Mononuclear cell (primary cell): ENCODE data around the gene ACTN1. TPM values are rescaled to one million over a fixed set of nuclear protein-coding genes. Genes with fewer than 3 reads are reported as not detected.

ENCODE experiments used
- H3K27me3 ChIP-seq: 2 replicates; pipeline ENCODE4 v1.6.0; 2011; ENCODE audit warnings: low read length, control low read depth; ENCODE audit not compliant: insufficient read depth
- H3K4me1 ChIP-seq: 2 replicates; pipeline ENCODE4 v1.5.1; 2011; ENCODE audit warnings: mild to moderate bottlenecking, low read length, control low read depth; ENCODE audit not compliant: insufficient read depth
- H3K4me3 ChIP-seq: 2 replicates; pipeline ENCODE4 v1.5.1; 2011; ENCODE audit warnings: mild to moderate bottlenecking, low read length, moderate library complexity
- H3K9me3 ChIP-seq: 2 replicates; pipeline ENCODE4 v1.5.1; 2011; ENCODE audit warnings: low read depth, mild to moderate bottlenecking, control low read depth, low read length
- total RNA-seq: library from RNA; depleted of rRNA; stranded (reverse); fragments of >200 nt; gene quantifications from one replicate; pipeline ENCODE4 v1.2.3, GENCODE V29; 2012

The ACTN1 gene
- total RNA-seq, 1 donor, result 80.8 TPM

GRCh38 chr14:68916358-68916941 lies 62.7 kb downstream of the ACTN1 start:
- no peaks in the 10 kb centered on the region for H3K27me3 ChIP-seq
- H3K9me3 ChIP-seq, result no peaks in the 10 kb centered on the region
- H3K4me3 ChIP-seq, result no peak overlapping the region
- H3K4me1 ChIP-seq, result peaks cover 24% of the 10 kb centered on the region

GRCh38 chr14:68913516-68913915 lies 65.6 kb downstream of the ACTN1 start:
- H3K9me3 ChIP-seq, result no peaks in the 10 kb centered on the region
- H3K4me1 ChIP-seq, result peaks cover 13% of the 10 kb centered on the region
- H3K4me3 ChIP-seq, result no peak overlapping the region
- no peaks in the 10 kb centered on the region for H3K27me3 ChIP-seq

- Histone ChIP-seq H3K4me3 (no peak overlapping the region), H3K27me3 (no peaks in the 10 kb centered on the region), H3K9me3 (no peaks in the 10 kb centered on the region), H3K4me1 (peaks cover 12% of the 10 kb centered on the region)
These were observed 67.4 kb downstream of the ACTN1 start for GRCh38 chr14:68911594-68912227.

- H3K27me3 ChIP-seq, result no peaks in the 10 kb centered on the region
- H3K9me3 ChIP-seq, result no peaks in the 10 kb centered on the region
- H3K4me3 ChIP-seq, result no peak overlapping the region
- H3K4me1 ChIP-seq, result peaks cover 12% of the 10 kb centered on the region
These were observed 68.6 kb downstream of the ACTN1 start for GRCh38 chr14:68910540-68910939.

GRCh38 chr14:68908803-68909202 lies 70.3 kb downstream of the ACTN1 start:
- Histone ChIP-seq H3K27me3 (no peaks in the 10 kb centered on the region), H3K4me1 (peaks cover 10% of the 10 kb centered on the region), H3K9me3 (no peaks in the 10 kb centered on the region), H3K4me3 (no peak overlapping the region)

GRCh38 chr14:68908201-68908600 lies 70.9 kb downstream of the ACTN1 start:
- Histone ChIP-seq H3K27me3 (no peaks in the 10 kb centered on the region), H3K4me1 (peaks cover 6% of the 10 kb centered on the region), H3K4me3 (no peak overlapping the region), H3K9me3 (no peaks in the 10 kb centered on the region)

- no peaks in the 10 kb centered on the region for H3K27me3 ChIP-seq
- no peaks in the 10 kb centered on the region for H3K4me1 ChIP-seq
- no peak overlapping the region for H3K4me3 ChIP-seq
- H3K9me3 ChIP-seq, result no peaks in the 10 kb centered on the region
These were observed 72.7 kb downstream of the ACTN1 start for GRCh38 chr14:68906439-68906838.

GRCh38 chr14:68905107-68905895 lies 73.8 kb downstream of the ACTN1 start:
- peaks cover 4% of the 10 kb centered on the region for H3K4me1 ChIP-seq
- no peak overlapping the region for H3K4me3 ChIP-seq
- H3K27me3 ChIP-seq, result no peaks in the 10 kb centered on the region
- no peaks in the 10 kb centered on the region for H3K9me3 ChIP-seq

GRCh38 chr14:68902357-68902756 lies 76.7 kb downstream of the ACTN1 start:
- no peaks in the 10 kb centered on the region for H3K9me3 ChIP-seq
- H3K4me3 ChIP-seq, result no peak overlapping the region
- H3K27me3 ChIP-seq, result no peaks in the 10 kb centered on the region
- peaks cover 22% of the 10 kb centered on the region for H3K4me1 ChIP-seq

GRCh38 chr14:68899033-68899603 lies 80.0 kb downstream of the ACTN1 start:
- Histone ChIP-seq H3K4me3 (no peak overlapping the region), H3K4me1 (peaks cover 22% of the 10 kb centered on the region), H3K27me3 (no peaks in the 10 kb centered on the region), H3K9me3 (no peaks in the 10 kb centered on the region)

- Histone ChIP-seq H3K27me3 (no peaks in the 10 kb centered on the region), H3K9me3 (no peaks in the 10 kb centered on the region), H3K4me3 (no peak overlapping the region), H3K4me1 (peaks cover 22% of the 10 kb centered on the region)
These were observed 80.7 kb downstream of the ACTN1 start for GRCh38 chr14:68898248-68899032.

- H3K9me3 ChIP-seq, result no peaks in the 10 kb centered on the region
- H3K27me3 ChIP-seq, result no peaks in the 10 kb centered on the region
- H3K4me3 ChIP-seq, result no peak overlapping the region
- peaks cover 22% of the 10 kb centered on the region for H3K4me1 ChIP-seq
These were observed 81.4 kb downstream of the ACTN1 start for GRCh38 chr14:68897559-68898155.

- Histone ChIP-seq H3K27me3 (no peaks in the 10 kb centered on the region), H3K4me3 (no peak overlapping the region), H3K4me1 (peaks cover 22% of the 10 kb centered on the region), H3K9me3 (no peaks in the 10 kb centered on the region)
These were observed 83.0 kb downstream of the ACTN1 start for GRCh38 chr14:68896132-68896531.
